ENCODE data around the gene ARHGEF12. TPM values are rescaled to one million over a fixed set of nuclear protein-coding genes. Genes with fewer than 3 reads are reported as not detected.

ARHGEF12 gene
- total and polyA plus RNA-seq, 8 donors = 13.8 to 74.7 (median 38.4) TPM

DNA sequence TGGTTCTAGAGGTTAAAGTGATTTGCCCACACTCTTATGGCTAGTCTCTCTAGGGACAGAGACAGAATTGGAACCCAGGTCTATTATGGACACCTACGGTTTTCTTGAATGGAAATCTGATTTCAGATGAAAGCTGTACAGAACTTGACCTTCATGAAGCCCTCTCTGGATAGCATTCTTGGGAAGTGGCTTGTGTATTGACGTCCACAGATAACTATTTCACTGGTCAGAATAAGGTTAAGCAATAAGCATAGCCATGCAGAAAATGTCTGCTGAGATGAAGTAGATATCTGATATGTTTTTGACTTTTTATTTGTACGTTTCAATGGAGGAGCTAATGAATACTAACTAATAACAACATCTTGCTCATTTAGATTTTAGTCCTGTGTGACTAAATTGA is 10.0 kb upstream of the ARHGEF12 start:
- TF ChIP-seq, protein P1, sequence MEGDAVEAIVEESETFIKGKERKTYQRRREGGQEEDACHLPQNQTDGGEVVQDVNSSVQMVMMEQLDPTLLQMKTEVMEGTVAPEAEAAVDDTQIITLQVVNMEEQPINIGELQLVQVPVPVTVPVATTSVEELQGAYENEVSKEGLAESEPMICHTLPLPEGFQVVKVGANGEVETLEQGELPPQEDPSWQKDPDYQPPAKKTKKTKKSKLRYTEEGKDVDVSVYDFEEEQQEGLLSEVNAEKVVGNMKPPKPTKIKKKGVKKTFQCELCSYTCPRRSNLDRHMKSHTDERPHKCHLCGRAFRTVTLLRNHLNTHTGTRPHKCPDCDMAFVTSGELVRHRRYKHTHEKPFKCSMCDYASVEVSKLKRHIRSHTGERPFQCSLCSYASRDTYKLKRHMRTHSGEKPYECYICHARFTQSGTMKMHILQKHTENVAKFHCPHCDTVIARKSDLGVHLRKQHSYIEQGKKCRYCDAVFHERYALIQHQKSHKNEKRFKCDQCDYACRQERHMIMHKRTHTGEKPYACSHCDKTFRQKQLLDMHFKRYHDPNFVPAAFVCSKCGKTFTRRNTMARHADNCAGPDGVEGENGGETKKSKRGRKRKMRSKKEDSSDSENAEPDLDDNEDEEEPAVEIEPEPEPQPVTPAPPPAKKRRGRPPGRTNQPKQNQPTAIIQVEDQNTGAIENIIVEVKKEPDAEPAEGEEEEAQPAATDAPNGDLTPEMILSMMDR (IDR thresholded peaks at IDR 0.05) = no peak
- peaks cover 12 to 32% (median 29%) of the 10 kb centered on the region in 3 donors for H3K4me1 ChIP-seq
- H3K27me3 ChIP-seq = no peaks in the 10 kb centered on the region
- H3K27ac ChIP-seq = peak overlapping the region; percentile 71 to 95 (median 88)
- H3K9me3 ChIP-seq = no peaks in the 10 kb centered on the region
- peak overlapping the region in 2 of 4 donors; percentile 69 to 75 for H3K4me3 ChIP-seq
- WGBS, 2 donors = 25 to 32% methylated on average over 3 of the region's 3 CpGs
- intact Hi-C loops (cut with DNase I) = no loop called here
- FAIRE-seq (no peak), ATAC-seq (peak in 2 of 4 donors; percentile 3 to 12), DNase-seq (no peak)
- no peaks in the 10 kb centered on the region for H3K36me3 ChIP-seq

DNA sequence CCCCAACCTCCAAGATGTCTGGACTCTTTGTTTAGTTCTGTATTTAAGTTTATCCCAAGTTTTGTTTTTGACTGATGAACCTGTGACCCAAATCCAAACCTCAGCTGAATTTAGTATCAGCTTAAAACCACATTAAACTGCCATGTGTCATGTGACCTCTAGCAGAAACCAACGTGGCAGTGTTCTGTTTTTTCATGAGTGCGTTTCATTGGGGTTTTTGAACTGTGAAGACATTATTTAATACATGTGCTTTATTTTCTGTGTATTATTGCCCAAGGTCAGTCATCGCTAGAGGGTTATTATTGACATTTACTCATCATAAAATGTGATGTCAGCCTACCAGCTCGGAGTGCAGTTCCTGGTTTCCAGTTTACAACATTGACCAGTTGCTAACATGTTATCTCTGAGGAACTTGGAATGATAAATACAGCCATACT is 9.3 kb upstream of the ARHGEF12 start:
- TF ChIP-seq, protein P1 (IDR thresholded peaks at IDR 0.05) = no peak
- no peaks in the 10 kb centered on the region for H3K27me3 ChIP-seq
- DNase-seq (no peak), ATAC-seq (peak; percentile 11 to 57 (median 16)), FAIRE-seq (no peak)
- peak overlapping the region in 2 of 4 donors; percentile 93 to 95 for H3K27ac ChIP-seq
- no peak overlapping the region for H3K4me3 ChIP-seq
- intact Hi-C loops (cut with DNase I) = no loop called here
- H3K9me3 ChIP-seq = no peaks in the 10 kb centered on the region
- H3K36me3 ChIP-seq = no peaks in the 10 kb centered on the region
- 12 to 19% methylated on average over 4 of the region's 4 CpGs for WGBS, 2 donors
- H3K4me1 ChIP-seq = peaks cover 13 to 38% (median 36%) of the 10 kb centered on the region in 3 donors

DNA sequence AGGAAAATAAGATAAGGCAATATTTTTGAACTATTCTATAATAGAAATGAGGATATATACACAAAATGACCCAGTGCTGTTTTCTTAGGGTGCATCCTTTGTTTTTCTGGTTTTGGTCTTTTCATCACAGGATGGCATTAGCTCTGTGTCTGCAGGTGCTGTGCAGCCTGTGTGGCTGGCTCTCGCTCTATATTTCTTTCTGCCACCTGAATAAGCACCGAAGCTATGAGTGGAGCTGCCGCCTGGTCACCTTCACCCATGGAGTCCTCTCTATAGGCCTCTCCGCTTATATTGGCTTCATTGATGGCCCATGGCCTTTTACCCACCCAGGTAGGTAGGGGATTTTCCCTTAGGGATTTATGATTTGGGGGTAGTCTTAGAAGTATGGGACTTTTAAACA is 8.9 kb upstream of the ARHGEF12 start:
- whole genome bisulfite sequencing, 2 donors = 86 to 90% methylated on average over 4 of the region's 4 CpGs
- ATAC-seq (no peak), FAIRE-seq (no peak), DNase-seq (no peak)
- TF ChIP-seq, protein P1 (IDR thresholded peaks at IDR 0.05) = no peak
- peak overlapping the region in 2 of 4 donors; percentile 93 to 95 for H3K27ac ChIP-seq
- intact Hi-C loops (cut with DNase I) = no loop called here
- no peak overlapping the region for H3K4me3 ChIP-seq
- no peaks in the 10 kb centered on the region for H3K36me3 ChIP-seq
- H3K27me3 ChIP-seq = no peaks in the 10 kb centered on the region
- H3K4me1 ChIP-seq = peaks cover 13 to 41% (median 38%) of the 10 kb centered on the region in 3 donors
- no peaks in the 10 kb centered on the region for H3K9me3 ChIP-seq

DNA sequence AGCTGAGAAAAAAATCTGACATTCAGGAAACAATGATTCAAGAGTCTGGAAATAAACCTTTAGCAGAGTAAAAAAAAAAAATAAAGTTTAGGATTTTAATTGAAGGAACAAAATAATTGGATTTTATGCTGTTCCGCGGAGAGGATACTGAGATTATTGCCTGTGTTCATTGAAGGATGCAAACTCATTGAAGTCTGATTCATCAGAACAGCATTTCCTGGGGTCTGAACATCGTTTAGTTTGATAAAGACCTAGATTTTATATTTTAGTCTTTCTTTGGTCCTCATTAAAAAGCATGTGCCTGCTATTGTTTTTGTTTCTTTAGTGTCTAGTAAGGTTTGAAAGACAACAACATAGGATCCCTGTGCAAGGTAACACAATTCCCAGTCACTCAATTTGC is 6.7 kb upstream of the ARHGEF12 start:
- Histone ChIP-seq H3K9me3 (no peaks in the 10 kb centered on the region), H3K36me3 (no peaks in the 10 kb centered on the region), H3K4me1 (peaks cover 13 to 41% (median 40%) of the 10 kb centered on the region in 3 donors), H3K27ac (no peak overlapping the region), H3K27me3 (no peaks in the 10 kb centered on the region), H3K4me3 (no peak overlapping the region)
- FAIRE-seq (no peak), DNase-seq (no peak), ATAC-seq (no peak)
- TF ChIP-seq, protein P1 (IDR thresholded peaks at IDR 0.05) = no peak
- intact Hi-C loops (cut with DNase I) = no loop called here
- 95 to 99% methylated on average over 3 of the region's 3 CpGs for WGBS, 2 donors

DNA sequence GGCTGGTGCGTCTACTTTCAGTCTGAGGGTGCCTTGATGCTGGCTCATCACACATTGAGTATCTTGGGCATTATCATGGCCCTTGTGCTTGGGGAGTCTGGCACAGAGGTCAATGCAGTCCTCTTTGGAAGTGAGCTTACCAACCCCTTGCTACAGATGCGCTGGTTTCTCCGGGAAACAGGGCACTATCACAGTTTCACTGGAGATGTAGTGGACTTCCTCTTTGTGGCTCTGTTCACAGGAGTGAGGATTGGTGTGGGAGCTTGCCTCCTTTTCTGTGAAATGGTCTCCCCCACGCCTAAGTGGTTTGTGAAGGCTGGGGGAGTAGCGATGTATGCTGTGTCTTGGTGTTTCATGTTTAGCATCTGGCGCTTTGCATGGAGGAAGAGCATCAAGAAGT is 6.2 kb upstream of the ARHGEF12 start:
- H3K4me3 ChIP-seq = no peak overlapping the region
- H3K27me3 ChIP-seq = no peaks in the 10 kb centered on the region
- no peak overlapping the region for H3K27ac ChIP-seq
- intact Hi-C loops (cut with DNase I) = no loop called here
- no peaks in the 10 kb centered on the region for H3K9me3 ChIP-seq
- no peak for ATAC-seq
- TF ChIP-seq, protein P1 (IDR thresholded peaks at IDR 0.05) = no peak
- no peaks in the 10 kb centered on the region for H3K36me3 ChIP-seq
- peaks cover 13 to 41% (median 37%) of the 10 kb centered on the region in 3 donors for H3K4me1 ChIP-seq
- 95 to 98% methylated on average over 6 of the region's 6 CpGs for WGBS, 2 donors
- DNase-seq = no peak
- no peak for FAIRE-seq

Data from pancreas (tissue), 10 donors.